Panc1 (cell line): ENCODE data around the gene CCDC127. TPM values are rescaled to one million over a fixed set of nuclear protein-coding genes. Genes with fewer than 3 reads are reported as not detected.

Source experiments
- ATAC-seq: fragments of 200-7000 bp; cut with Tn5 transposase; 2 replicates; pipeline ENCODE4 v1.9.1; 2020; ENCODE audit warnings: mild to moderate bottlenecking, moderate library complexity
- BruUV-seq: library from RNA; stranded (reverse); fragments of 400-500 nt; replicated peaks from 2 replicates; lab custom pipeline; 2021; lab: Mats Ljungman, UMichigan
- CTCF ChIA-PET: fragments of 300-600 bp; sonication (Branson Sonifier 250); formaldehyde crosslinking; loops from one replicate; lab custom pipeline; 2022; ENCODE audit warnings: antibody characterized with exemption; lab: Charles Lee
- POLR2A ChIA-PET: fragments of 300-600 bp; sonication (Branson Sonifier 250); formaldehyde crosslinking; loops from one replicate; lab custom pipeline; 2022; ENCODE audit warnings: antibody characterized with exemption; lab: Charles Lee
- DNase-seq: peaks from one replicate; pipeline ENCODE4 v3.0.0-alpha.2; 2010; ENCODE audit warnings: low read depth, low spot score
- H3K27ac ChIP-seq: 2 replicates; pipeline ENCODE4 v1.5.1; 2011; ENCODE audit warnings: mild to moderate bottlenecking, low read length, inconsistent platforms
- H3K27me3 ChIP-seq: fragments of 200-500 bp; sonication (Bioruptor generic); 2 replicates; pipeline ENCODE4 v1.6.0; 2014; ENCODE audit warnings: low read length, inconsistent platforms; ENCODE audit not compliant: control insufficient read depth, insufficient read depth
- H3K36me3 ChIP-seq: fragments of 200-500 bp; sonication (Bioruptor generic); 2 replicates; pipeline ENCODE4 v1.5.1; 2014; ENCODE audit warnings: inconsistent platforms, mild to moderate bottlenecking, low read length, moderate library complexity; ENCODE audit not compliant: control insufficient read depth, insufficient read depth
- H3K4me1 ChIP-seq: 2 replicates; pipeline ENCODE4 v1.5.1; 2011; ENCODE audit warnings: inconsistent platforms, mild to moderate bottlenecking, low read length, moderate library complexity; ENCODE audit not compliant: control insufficient read depth, insufficient read depth
- H3K4me3 ChIP-seq, 2 experiments: 2 replicates each; pipeline ENCODE4 v1.5.1; 2011 to 2012; ENCODE audit warnings: low read depth in 2 of 2, low read length in 2 of 2, mild to moderate bottlenecking in 2 of 2, inconsistent platforms in 1 of 2, moderate library complexity in 1 of 2
- H3K9me3 ChIP-seq: fragments of 200-500 bp; sonication (Bioruptor generic); 2 replicates; pipeline ENCODE4 v1.5.1; 2014; ENCODE audit warnings: low read depth, mild to moderate bottlenecking, inconsistent platforms, low read length, moderate library complexity; ENCODE audit not compliant: control insufficient read depth, insufficient read depth
- CTCF ChIP-seq: fragments of 450-650 bp; IDR thresholded peaks from 2 replicates; pipeline ENCODE4 v1.5.1; 2017; ENCODE audit warnings: mild to moderate bottlenecking
- POLR2AphosphoS5 ChIP-seq: IDR thresholded peaks from 2 replicates; pipeline ENCODE4 v1.6.1; 2012; ENCODE audit warnings: mild to moderate bottlenecking, low read depth, low read length, moderate library complexity
- REST ChIP-seq, 2 experiments: IDR thresholded peaks; 2 replicates each; pipeline ENCODE4 v1.6.1; 2011 to 2012; ENCODE audit warnings: low read depth in 2 of 2, control low read depth in 1 of 2, low read length in 1 of 2, mild to moderate bottlenecking in 1 of 2, moderate library complexity in 1 of 2; ENCODE audit not compliant: insufficient read depth in 1 of 2
- SIN3A ChIP-seq: IDR thresholded peaks from 2 replicates; pipeline ENCODE4 v1.6.1; 2012; ENCODE audit warnings: low read depth, mild to moderate bottlenecking, low read length, moderate library complexity, borderline replicate concordance; ENCODE audit not compliant: insufficient read depth
- TCF7L2 ChIP-seq: IDR thresholded peaks from 2 replicates; pipeline ENCODE4 v1.6.1; 2011; ENCODE audit warnings: mild to moderate bottlenecking, low read depth, low read length, inconsistent platforms
- in situ Hi-C: cut with HindIII; loops from 2 replicates; pipeline ENCODE4 v1.10.0; 2016; ENCODE audit warnings: low sequenced_read_pairs, low pct_unique_long_range_greater_than_20kb
- intact Hi-C: fragments of 100-400 bp; cut with micrococcal nuclease; formaldehyde crosslinking; loops from one replicate; pipeline ENCODE4 v1.10.0; 2022; ENCODE audit not compliant: unreplicated experiment
- total RNA-seq: library from RNA; stranded (reverse); gene quantifications from one replicate; pipeline ENCODE4 v1.2.1, GENCODE V29; 2021; ENCODE audit not compliant: unreplicated experiment

The CCDC127 gene
- total RNA-seq, 1 experiment from 2014 or later: 8.1 TPM

GRCh38 chr5:206406-206805 is 11.5 kb downstream of the CCDC127 start:
- no TSS peak for BruUV-seq
- no peak overlapping the region for H3K4me3 ChIP-seq
- H3K9me3 ChIP-seq: no peaks in the 10 kb centered on the region
- ChIA-PET POLR2A (no interaction called here), CTCF (no interaction called here)
- intact Hi-C loops (no loop called here), in situ Hi-C loops (no loop called here)
- H3K4me1 ChIP-seq: peaks cover 27% of the 10 kb centered on the region
- no peaks in the 10 kb centered on the region for H3K36me3 ChIP-seq
- peak; percentile 87 for ATAC-seq
- TF ChIP-seq POLR2AphosphoS5 (no peak), SIN3A (no peak), TCF7L2 (no peak), CTCF (no peak), REST (IDR thresholded peaks at IDR 0.05; ENCODE audit: insufficient read depth in 1 of 2, low read depth in 2 of 2, low read length in 1 of 2) (no peak)
- H3K27ac ChIP-seq: peak overlapping the region; percentile 77
- DNase-seq: no peak
- H3K27me3 ChIP-seq: no peaks in the 10 kb centered on the region

GRCh38 chr5:204966-205670 is 12.8 kb downstream of the CCDC127 start:
- Histone ChIP-seq H3K36me3 (no peaks in the 10 kb centered on the region), H3K27me3 (no peaks in the 10 kb centered on the region), H3K4me3 (no peak overlapping the region), H3K27ac (peak overlapping the region; percentile 77; the same call in 1 of the 2 replicates), H3K4me1 (peaks cover 27% of the 10 kb centered on the region), H3K9me3 (no peaks in the 10 kb centered on the region)
- TF ChIP-seq POLR2AphosphoS5 (no peak), REST (IDR thresholded peaks at IDR 0.05; ENCODE audit: insufficient read depth in 1 of 2, low read depth in 2 of 2, low read length in 1 of 2) (no peak), TCF7L2 (no peak), SIN3A (no peak), CTCF (no peak)
- BruUV-seq: TSS peak; percentile 66
- no peak for ATAC-seq
- in situ Hi-C loops (no loop called here), intact Hi-C loops (no loop called here)
- DNase-seq: no peak
- ChIA-PET POLR2A (no interaction called here), CTCF (no interaction called here)
